Measurements from ENCODE around the gene AP4S1.

The AP4S1 gene, protein sequence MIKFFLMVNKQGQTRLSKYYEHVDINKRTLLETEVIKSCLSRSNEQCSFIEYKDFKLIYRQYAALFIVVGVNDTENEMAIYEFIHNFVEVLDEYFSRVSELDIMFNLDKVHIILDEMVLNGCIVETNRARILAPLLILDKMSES

GRCh38 chr14:31025367-31026076, at the start of gene AP4S1:
Gene AP4S1, plus strand, starts transcription at chr14:31025649. Its CDS starts 40,548 bp downstream, at chr14:31066197.
- in situ Hi-C loops (cut with MboI; ENCODE audit: low sequenced_read_pairs) = no loop called here

DNA sequence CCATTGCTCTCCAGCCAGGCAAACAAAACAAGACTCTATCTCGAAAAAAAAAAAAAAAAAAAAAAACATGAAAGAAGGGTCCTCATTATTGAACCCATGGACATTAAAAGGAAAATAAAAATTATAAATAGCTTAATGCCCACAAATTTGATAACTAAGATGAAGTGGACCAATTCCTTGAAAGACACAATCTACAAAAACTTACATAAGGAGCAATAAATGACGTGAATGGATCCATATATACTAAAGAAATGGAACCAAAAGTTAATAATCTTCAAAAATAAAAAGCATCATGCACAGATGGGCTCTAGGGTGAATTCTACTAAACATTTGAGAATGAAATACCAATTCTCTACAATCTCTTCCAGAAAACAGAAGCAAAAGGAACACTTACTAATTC, 47.7 kb upstream of the AP4S1 start:
- in situ Hi-C loops (cut with MboI; ENCODE audit: low sequenced_read_pairs) = no loop called here

DNA sequence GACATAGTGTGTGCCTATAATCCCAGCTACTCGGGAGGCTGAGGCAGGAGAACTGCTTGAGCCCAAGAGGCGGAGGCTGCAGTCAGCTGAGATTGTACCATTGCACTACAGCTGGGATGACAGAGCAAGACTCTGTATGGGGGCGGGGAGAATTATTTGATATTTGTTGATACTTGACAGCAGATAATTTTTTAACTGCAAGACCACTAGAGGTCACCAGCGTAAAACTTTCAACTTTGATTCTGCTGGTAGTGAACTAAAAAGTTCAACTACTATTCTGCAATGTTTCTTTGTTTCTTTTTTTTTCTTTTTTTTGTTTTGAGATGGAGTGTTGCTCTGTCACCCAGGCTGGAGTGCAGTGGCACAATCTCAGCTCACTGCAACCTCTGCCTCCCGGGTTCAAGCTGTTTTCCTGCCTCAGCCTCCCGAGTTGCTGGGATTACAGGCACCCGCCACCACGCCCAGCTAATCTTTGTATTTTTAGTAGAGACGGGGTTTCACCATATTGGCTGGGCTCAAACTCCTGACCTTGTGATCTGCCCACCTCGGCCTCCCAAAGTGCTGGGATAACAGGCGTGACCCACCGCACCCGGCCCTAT, 45.2 kb upstream of the AP4S1 start:
- in situ Hi-C loops (cut with MboI; ENCODE audit: low sequenced_read_pairs) = loop anchor here (5.0 kb wide), 1 partner anchor 107 kb away; no protein-coding TSS in a partner anchor

GRCh38 chr14:30980980-30981379, 44.5 kb upstream of the AP4S1 start:
- in situ Hi-C loops (cut with MboI; ENCODE audit: low sequenced_read_pairs) = loop anchor here (5.0 kb wide), 1 partner anchor 106 kb away; no protein-coding TSS in a partner anchor

- in situ Hi-C loops (cut with MboI; ENCODE audit: low sequenced_read_pairs) = loop anchor here (5.0 kb wide), 1 partner anchor 105 kb away; no protein-coding TSS in a partner anchor
These were observed 42.9 kb upstream of the AP4S1 start for GRCh38 chr14:30982533-30982932.

DNA sequence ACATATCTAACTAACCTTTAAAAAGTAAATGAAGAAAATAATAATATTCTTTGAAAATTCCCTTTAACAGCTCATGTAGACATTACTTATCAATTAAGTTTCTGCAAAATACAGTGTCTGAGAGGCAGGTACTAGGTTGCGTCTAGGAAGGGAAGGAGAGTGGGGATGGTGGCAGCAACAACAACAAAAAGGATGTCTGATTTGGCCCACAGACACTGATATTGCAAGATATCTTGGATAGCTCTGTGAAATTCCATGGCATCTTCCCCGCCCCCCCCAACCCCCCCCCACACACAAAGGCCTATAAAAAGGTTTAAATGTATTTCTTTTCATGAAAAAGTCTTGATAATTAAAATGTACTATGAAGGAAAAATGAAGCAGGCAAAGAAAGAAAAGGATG, 41.6 kb upstream of the AP4S1 start:
- in situ Hi-C loops (cut with MboI; ENCODE audit: low sequenced_read_pairs) = loop anchor here (5.0 kb wide), 1 partner anchor 103 kb away; no protein-coding TSS in a partner anchor

DNA sequence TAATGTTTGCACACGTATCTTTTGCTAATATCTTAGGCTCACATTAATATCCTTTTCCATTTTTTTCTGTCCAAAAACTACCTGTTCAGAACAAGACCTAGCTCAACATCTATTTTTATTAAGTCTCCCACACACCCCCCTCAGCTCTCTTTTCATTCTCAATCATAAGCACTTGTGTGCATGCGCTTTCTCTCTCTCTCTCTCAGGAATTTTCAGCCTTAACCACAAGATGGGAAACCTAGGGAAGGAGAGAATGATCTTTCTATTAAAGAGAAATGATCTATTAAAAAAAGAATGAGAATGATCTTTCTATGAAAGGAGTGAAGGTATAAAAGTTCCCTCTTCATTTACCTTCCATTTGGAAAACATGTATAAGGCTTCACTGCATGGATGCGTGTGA, 39.7 kb upstream of the AP4S1 start:
- in situ Hi-C loops (cut with MboI; ENCODE audit: low sequenced_read_pairs) = no loop called here

GRCh38 chr14:30988509-30988908, 36.9 kb upstream of the AP4S1 start:
- in situ Hi-C loops (cut with MboI; ENCODE audit: low sequenced_read_pairs) = no loop called here

GRCh38 chr14:30990770-30991169, 34.7 kb upstream of the AP4S1 start:
- in situ Hi-C loops (cut with MboI; ENCODE audit: low sequenced_read_pairs) = no loop called here

DNA sequence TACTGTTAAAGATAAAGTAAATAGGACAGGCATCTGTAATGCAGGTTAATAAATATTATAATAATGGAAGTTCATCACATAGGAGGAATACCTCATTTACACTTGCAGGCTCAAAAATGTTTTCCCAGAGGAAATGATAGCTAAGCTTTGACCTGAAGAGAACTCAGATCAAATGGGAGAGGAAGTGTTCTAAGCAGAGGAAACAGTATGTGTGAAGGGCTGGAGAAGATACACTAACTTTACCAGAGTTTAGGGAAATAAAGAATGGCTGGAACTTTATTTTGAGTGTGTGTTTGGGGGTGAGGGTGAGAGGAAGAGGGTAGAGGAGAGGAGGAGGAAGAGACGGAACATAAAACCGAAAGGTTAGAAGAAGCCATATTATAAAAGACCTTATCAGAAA, 34.0 kb upstream of the AP4S1 start:
- in situ Hi-C loops (cut with MboI; ENCODE audit: low sequenced_read_pairs) = no loop called here

DNA sequence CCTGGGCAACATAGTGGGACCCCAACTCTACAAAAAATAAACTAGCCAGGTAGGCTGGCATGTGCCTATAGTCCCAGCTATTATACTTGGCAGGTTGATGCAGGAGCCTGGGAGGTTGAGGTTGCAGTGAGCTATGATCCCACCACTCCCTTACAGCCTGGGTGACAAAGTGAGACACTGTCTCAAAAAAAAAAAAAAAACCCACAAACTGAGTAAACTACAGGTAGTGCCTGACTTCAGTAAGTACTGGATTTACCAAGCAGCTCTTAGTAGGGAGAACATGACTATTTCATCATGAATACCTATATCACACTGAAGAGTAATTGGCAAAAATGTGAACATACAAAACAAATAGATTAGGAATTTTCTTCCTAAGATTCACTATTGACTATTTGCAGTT, 32.4 kb upstream of the AP4S1 start:
- in situ Hi-C loops (cut with MboI; ENCODE audit: low sequenced_read_pairs) = no loop called here

GRCh38 chr14:30994681-30995620, 30.5 kb upstream of the AP4S1 start:
- in situ Hi-C loops (cut with MboI; ENCODE audit: low sequenced_read_pairs) = no loop called here

DNA sequence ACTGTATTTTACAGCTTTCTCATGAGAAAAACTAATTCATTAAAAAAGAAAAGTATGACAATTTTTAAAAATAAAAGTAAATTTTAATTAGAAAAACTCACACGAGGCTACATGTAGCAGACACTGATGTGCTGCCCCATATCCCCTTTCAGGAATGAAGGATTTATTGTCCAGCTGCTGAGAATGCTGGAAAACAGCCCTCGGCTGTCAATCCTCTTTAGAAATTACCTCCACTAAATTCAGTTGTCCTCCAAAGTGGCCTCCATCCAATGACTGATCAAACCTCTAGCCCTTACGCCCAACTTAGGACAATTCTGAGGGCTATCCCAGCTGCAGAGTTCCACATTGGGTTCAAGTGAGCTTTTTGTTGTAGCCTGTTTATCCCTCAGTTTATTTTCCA, 29.8 kb upstream of the AP4S1 start:
- in situ Hi-C loops (cut with MboI; ENCODE audit: low sequenced_read_pairs) = no loop called here

- in situ Hi-C loops (cut with MboI; ENCODE audit: low sequenced_read_pairs) = no loop called here
These were observed 28.4 kb upstream of the AP4S1 start for GRCh38 chr14:30996892-30997659.

GRCh38 chr14:30998100-30998706, 27.2 kb upstream of the AP4S1 start:
- in situ Hi-C loops (cut with MboI; ENCODE audit: low sequenced_read_pairs) = no loop called here

- in situ Hi-C loops (cut with MboI; ENCODE audit: low sequenced_read_pairs) = no loop called here
These were observed 26.2 kb upstream of the AP4S1 start for GRCh38 chr14:30999038-30999773.

GRCh38 chr14:31000629-31001338, 24.7 kb upstream of the AP4S1 start:
- in situ Hi-C loops (cut with MboI; ENCODE audit: low sequenced_read_pairs) = no loop called here

GRCh38 chr14:31001339-31001658, 24.1 kb upstream of the AP4S1 start:
- in situ Hi-C loops (cut with MboI; ENCODE audit: low sequenced_read_pairs) = no loop called here

- in situ Hi-C loops (cut with MboI; ENCODE audit: low sequenced_read_pairs) = no loop called here
These were observed 22.2 kb upstream of the AP4S1 start for GRCh38 chr14:31003284-31003683.
